Skin epidermis (tissue), 12 donors: Measurements from ENCODE around the gene ALS2CL.

Experiments
- H3K27ac ChIP-seq, 21 experiments: fragments of 200-600 bp; sonication (generic) in 11 of 21; one replicate each; pipeline ENCODE4 v1.5.0; 2020; ENCODE audit warnings: mild to moderate bottlenecking in 3 of 21, inconsistent platforms in 2 of 21, moderate library complexity in 2 of 21
- H3K4me3 ChIP-seq, 7 experiments: fragments of 200-600 bp; sonication (generic) in 2 of 7; one replicate each; pipeline ENCODE4 v1.5.0; 2020; ENCODE audit warnings: inconsistent platforms in 2 of 7, mild to moderate bottlenecking in 2 of 7, moderate library complexity in 1 of 7

ALS2CL gene

DNA sequence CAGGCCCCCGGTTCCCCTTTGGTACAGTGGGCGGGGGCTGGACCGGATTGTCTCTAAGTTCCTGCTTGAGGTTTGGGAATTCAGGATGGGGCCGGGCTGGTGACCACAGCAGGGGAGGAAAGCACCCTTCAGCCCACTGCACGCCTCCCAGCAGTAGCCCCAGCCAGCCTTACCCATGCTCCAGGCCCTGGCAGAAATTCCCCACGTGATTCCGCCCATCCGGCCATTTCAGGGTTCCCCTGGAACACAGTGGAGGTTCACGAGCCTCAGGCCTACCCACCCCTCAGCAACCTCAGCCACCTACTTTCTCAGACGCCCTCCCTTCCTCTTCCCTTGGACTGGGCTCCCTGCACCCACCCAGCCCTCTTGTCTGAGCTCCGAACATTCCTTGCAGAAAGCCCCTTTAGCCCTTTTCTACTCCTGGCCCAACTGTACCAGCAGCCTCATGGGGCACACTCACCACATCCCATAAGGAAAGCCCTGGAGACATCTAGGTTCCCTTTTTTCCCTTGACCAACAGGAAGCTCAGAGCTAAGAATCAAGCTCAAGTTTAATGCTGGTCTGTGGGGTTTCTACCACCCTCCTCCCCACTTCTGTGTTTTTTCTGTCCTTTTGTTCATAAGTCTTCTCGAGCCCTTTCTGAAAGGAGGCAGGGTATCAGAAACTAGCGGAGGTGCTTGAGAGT lies 11.5 kb downstream of the ALS2CL start:
- Histone ChIP-seq H3K27ac (no peak overlapping the region), H3K4me3 (no peak overlapping the region)

DNA sequence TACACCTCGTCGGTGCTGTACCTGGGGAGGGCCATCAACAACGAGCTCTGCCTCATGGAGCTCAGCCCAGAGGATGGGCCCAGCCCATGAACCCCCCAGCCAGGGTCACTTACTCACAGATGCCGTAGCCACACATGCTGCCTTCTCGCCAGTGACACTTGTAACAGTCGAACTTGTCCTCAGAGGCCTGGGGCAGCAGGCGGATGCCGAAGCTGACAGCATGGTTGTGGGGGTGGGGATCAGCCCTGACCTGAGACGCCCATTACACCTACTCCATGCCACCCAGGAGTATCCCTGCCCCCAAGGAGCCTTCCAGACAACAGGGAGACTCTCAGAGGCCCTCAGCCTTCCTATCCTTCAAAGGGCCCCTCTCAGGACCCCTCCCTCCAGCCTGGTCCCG lies 12.1 kb downstream of the ALS2CL start:
- Histone ChIP-seq H3K4me3 (no peak overlapping the region), H3K27ac (no peak overlapping the region)

- no peak overlapping the region for H3K4me3 ChIP-seq
- no peak overlapping the region for H3K27ac ChIP-seq
These were observed 13.1 kb downstream of the ALS2CL start for GRCh38 chr3:46680298-46680826.

DNA sequence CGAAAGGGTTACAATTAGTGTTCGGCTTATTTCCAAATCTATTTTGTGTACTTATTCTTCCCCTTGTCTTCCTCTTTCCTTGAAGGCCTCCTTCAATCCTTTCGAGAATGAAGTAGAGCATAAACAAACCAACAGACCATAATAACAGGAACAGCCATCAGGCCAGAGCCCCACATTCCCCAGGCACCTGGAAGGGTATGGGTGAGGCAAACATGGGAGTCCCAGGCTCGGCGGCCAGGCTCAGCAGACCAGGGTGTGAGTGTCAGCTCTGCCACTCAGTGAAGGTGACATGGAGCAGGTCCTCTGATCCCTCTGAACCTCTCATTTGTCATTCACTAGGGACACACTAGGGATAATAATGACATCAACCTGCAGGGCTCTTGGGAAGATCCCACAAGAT lies 13.8 kb downstream of the ALS2CL start:
- no peak overlapping the region for H3K27ac ChIP-seq
- H3K4me3 ChIP-seq: no peak overlapping the region

- Histone ChIP-seq H3K27ac (no peak overlapping the region), H3K4me3 (no peak overlapping the region)
These were observed 15.2 kb downstream of the ALS2CL start for GRCh38 chr3:46678280-46678679.

- no peak overlapping the region for H3K4me3 ChIP-seq
- H3K27ac ChIP-seq: peak overlapping the region in 1 of 21 experiments; percentile 16
These were observed 16.1 kb downstream of the ALS2CL start for GRCh38 chr3:46677411-46677726.

- Histone ChIP-seq H3K4me3 (no peak overlapping the region), H3K27ac (peak overlapping the region in 1 of 21 experiments; percentile 16)
These were observed 16.7 kb downstream of the ALS2CL start for GRCh38 chr3:46676601-46677410.

GRCh38 chr3:46675843-46676567 lies 17.5 kb downstream of the ALS2CL start:
- no peak overlapping the region for H3K4me3 ChIP-seq
- no peak overlapping the region for H3K27ac ChIP-seq

DNA sequence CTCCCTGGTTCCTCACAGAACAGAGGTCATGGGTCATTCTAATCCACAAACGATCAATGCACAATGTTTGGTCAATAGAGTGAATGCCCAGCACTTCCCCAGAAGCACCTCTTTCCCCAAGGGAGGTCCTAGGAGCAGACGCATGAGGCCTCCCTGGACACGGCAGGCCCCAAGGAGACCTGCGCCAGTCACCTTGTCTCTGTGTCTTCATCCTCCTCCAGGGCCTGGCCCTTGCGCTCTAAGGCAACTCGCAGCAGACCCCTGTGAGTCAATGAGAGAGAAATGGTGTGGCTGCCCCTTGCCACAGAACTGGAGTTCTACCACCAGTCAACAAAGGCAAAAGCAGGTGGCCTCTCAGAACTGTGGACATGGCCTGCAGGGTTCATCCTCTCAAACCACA lies 18.1 kb downstream of the ALS2CL start:
- H3K4me3 ChIP-seq: no peak overlapping the region
- no peak overlapping the region for H3K27ac ChIP-seq

DNA sequence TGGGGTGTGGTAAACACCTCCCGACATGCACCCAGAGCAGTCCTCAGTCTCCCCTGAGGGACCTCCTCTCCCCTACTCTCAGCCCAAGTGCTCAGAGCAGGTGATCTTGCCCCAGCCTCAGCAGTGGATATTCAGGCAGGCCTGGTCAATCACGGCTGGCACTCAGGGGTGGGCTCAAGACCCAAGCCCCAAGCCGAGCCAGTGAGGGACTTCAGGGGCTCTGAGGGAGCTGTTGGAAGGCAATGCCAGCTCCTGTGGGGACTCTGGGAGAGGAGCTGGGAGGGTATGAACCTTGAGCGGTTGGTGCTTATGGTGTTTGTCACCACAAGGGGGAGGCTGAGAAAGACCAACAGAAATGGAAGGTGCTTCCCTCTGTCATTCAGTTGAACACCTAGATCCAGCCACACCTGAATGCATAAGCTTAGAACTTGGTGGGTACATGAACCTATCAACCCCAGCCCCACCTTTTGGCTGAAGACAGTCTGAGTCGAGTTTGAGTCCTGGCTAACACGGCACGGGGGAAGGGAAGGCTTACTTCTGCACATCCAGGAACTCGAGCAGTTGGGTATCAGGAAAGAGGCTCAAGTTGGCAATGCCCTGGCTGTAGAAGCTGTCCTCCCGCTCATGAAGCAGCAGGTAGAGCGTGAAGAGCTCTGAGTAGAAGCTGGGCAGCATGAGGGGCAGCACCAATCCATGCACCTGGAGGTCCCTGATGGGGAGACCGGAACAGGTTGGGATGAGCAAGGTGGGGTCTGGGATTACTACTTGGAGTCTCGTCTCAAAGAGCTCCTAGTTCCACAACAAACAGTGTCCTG lies 19.2 kb downstream of the ALS2CL start:
- no peak overlapping the region for H3K4me3 ChIP-seq

GRCh38 chr3:46673151-46674030 lies 20.1 kb downstream of the ALS2CL start:
- Histone ChIP-seq H3K4me3 (no peak overlapping the region), H3K27ac (no peak overlapping the region)

More for the DNA sequence above, 19.2 kb downstream of the ALS2CL start:
- H3K27ac ChIP-seq: no peak overlapping the region

- Histone ChIP-seq H3K4me3 (no peak overlapping the region), H3K27ac (no peak overlapping the region)
These were observed 21.2 kb downstream of the ALS2CL start for GRCh38 chr3:46672349-46672695.

DNA sequence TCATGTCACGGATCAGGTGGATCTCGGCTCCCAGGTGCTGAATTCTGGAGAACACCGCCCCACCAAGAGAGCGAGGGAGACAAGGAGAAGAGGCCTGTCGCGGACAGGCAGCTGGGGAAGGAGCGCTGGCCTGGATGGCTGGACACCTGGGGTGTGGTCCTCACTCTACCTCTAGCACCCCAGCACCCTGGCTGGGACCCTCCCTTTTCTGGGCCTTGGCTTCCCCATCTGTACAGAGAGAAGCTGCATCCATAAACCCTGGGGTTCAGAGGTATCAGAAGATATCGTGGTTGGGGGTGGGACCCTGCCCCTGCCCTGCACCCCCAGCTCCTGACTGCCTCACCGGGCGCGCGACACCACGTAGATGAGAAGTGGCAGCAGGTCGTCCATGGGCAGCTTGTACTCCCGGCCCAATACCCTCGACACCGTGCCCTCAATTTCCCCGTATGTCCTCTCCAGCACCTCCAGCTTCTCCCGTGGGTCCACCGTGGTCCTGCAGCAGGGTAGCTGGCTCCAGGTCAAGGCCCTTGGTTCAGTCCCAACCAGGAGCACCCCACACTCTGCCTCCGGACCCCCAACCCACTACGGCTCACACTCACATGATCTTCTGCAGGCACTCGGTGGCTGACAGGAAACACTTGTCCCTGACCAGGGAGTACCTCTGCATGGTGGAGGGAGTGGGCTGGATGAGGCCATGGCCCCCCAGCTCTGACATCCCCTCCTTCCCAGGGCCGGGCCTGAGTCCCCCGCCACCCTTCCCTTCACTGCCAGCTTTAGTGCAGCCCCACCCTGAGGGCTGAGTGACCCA lies 21.7 kb downstream of the ALS2CL start:
- no peak overlapping the region for H3K4me3 ChIP-seq
- H3K27ac ChIP-seq: no peak overlapping the region

GRCh38 chr3:46670891-46671427 lies 22.5 kb downstream of the ALS2CL start:
- no peak overlapping the region for H3K27ac ChIP-seq
- no peak overlapping the region for H3K4me3 ChIP-seq

GRCh38 chr3:46670000-46670890 lies 23.2 kb downstream of the ALS2CL start:
- H3K27ac ChIP-seq: no peak overlapping the region
- H3K4me3 ChIP-seq: no peak overlapping the region

- H3K27ac ChIP-seq: no peak overlapping the region
These were observed 24.1 kb downstream of the ALS2CL start for GRCh38 chr3:46669191-46669999.

More at GRCh38 chr3:46669191-46669999, 24.1 kb downstream of the ALS2CL start:
- H3K4me3 ChIP-seq: no peak overlapping the region
